ENCODE measurements around the gene FHIT.

FHIT gene

DNA sequence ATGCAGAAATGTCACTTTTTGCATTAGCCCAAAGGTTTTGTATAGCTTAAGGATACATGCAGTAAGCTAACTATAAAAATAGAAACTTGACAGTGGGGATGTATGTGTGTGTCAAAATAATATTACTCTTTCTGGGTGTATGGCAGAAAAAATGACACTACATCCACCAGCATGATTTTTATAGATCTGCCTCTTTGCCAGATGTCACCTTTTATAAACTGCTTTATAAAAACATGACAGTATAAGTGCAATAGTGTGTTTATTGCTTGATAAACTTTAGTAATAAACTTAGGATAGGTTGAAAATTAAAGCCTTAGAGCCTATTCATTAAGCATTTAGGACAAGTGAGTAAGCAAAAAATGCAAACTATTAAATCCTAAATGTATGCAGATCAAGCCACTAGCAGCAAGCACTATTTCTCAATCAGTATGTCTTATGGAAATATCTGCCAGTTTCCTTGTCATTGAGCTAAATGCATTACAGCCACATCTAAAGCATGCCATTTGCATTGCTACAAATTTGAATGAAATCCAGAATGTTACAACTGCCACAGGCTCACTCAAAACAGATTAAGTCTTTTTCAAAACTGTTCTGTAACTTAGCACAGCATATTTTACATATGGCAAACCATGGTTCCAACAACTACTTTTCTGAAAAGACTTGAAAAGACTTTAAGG lies 935.0 kb downstream of the FHIT start:
- in situ Hi-C loops (cut with MboI; ENCODE audit: low sequenced_read_pairs) = no loop called here

DNA sequence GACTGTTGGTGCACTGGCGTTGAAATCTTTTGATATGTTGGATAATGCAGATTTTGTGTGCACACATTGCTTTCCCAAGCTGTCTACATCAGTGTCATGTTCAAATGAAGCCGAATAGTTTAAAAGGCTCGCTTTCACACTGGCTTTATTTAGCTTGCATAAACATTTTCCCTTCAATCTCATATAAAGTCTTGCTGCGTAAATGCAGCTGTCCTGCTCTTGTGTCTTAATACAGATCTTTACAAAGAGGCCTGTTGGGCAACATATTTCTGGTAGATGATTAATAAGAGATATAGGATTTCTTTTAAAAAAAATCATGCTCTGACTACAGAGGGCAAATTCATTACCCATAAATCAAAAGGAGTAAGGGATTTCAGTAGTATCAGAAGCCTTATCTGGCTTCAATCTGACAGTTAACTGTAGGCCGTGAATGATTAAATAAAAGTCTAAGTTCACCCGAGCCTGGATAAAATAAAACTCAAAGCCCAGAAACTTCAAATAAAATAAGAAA lies 937.2 kb downstream of the FHIT start:
- in situ Hi-C loops (cut with MboI; ENCODE audit: low sequenced_read_pairs) = no loop called here

DNA sequence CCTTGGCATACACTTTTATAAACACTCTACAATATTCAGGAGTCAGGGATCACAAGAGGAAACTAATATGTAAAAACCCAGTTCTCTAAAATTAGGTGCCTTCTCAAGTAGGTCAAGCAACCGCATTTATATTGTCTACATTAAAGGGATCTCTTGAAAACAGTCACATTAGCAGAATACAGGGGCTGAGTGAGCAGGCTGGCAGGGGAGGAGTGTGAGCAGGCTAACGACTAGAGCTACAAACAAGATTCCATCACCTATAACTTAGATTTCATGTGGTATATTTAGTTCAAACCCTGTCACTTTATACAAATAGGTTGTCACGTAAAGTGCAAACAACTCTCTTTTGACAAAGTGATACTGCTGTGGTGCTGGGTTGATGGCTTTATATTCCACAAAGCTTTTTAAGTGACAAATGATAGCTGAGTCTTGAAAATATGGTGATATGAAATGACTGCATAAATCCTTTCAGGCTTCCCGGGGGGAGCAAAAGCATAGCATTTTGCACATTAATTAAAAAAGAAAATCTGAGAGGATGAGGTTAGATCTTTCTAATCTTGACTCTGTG lies 937.9 kb downstream of the FHIT start:
- in situ Hi-C loops (cut with MboI; ENCODE audit: low sequenced_read_pairs) = no loop called here

DNA sequence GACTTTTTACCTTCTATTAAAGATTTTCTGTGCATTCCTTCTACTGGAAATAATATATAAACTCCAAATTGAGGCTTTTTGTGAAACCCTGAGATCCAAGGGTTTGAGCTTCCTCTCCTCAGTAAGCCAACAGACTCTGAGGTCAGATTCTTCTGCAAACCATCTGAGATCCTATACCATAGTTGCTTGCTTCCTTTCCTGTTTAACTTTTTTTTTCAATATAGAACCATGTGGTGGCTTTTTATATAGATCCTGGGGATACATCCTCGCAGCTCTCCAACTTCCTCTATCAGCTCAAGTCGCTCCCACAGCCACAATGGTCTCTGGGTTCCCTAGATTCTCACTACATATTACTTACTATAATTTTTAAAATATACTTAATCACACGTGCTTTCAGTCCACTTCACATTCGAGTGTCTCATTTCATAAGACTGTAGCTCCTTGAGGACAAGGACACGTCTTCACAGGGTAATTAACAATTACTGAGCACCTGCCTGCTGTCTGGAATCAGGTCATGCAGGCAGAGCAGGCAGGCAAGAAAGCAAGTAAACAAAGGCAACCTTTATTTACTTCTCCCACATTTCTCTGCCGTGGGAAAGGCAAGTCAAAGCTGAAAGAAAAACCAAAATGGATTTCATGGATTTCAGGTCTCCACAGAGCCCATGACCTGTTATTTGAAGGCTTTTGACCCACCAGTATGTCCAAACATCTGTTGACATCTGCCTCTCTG lies 941.5 kb downstream of the FHIT start:
- in situ Hi-C loops (cut with MboI; ENCODE audit: low sequenced_read_pairs) = no loop called here

DNA sequence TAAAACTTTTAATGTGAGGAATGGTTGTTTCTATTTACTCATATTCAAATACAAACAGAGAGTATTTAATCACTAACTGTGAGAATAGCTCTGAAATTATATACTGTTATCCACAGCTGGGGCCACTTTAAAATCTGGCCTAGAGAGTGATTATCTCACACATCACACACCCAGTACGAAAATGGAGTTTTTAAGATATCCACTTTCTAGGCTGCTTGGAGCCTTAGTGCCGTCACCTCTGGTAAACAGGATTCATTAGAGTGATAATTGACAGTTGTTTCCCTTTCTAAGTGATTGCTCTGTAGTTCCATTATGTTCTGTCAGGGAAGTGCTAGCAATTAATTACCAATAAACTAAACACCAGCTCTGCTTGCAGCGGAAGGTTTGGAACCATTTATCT lies 942.4 kb downstream of the FHIT start:
- in situ Hi-C loops (cut with MboI; ENCODE audit: low sequenced_read_pairs) = no loop called here

DNA sequence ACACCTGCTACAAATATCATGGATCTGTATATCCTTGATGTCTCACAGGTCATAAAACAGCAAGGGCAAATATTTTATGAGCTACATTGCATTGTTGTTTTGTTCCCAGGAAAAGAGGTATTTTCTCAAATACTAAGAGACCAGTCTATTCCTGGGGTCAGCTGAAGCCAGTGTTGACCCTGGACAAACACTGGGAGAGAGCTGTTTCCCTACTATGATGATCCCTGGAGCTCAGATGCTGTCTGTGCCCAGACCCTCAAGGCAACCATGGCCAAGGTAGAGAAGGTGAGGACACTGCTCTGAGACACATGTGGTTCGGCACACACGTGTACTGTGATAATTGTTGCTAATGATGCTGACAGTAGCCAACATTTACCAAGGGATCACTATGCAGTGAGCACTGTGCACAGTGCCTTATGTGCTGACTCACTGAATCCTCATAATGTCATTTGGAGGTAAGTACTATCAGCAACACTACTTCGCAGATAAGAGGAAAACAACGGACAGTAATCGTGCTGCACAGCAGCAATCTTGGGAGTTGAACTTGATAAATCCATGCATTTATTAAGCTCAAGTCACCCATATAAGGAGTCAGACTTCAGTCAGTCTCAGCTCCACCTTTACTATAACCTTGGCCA lies 943.6 kb downstream of the FHIT start:
- in situ Hi-C loops (cut with MboI; ENCODE audit: low sequenced_read_pairs) = no loop called here

DNA sequence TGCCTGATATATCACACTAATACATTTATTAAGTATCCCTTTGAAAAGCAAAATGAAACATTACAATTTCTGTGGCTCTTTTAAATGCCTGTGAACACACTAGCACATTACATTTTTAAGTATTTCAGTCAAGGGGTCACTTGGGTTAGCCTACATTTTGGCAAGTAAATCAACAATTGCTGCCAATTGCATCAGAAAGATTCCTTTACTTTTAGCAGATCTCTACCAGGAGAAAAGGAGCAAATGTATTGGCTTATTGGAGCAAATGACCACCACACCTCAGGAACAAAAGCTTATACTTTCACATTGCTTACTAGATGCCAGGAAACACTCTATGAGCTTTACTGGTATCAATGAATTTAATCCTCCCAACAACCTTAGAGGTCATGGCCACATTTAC lies 947.1 kb downstream of the FHIT start:
- in situ Hi-C loops (cut with MboI; ENCODE audit: low sequenced_read_pairs) = no loop called here

DNA sequence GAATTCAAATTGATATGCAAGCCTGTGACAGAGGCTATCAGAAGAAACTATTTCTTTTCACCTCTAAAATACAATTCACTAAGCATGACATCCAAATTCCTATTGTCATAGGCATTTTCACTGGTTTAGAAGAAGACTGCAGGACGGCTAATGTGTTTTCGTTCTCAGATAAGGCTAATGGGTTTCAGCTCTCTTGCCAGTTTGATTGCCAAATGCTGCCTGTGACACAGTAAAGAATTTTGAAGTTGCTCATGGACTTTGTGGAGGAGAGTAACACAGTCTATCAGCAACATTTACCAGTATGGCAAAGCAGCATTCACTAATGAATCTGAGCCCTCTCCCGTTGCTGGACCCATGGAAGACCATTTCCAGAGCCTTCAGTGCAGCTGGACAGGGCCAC lies 948.1 kb downstream of the FHIT start:
- in situ Hi-C loops (cut with MboI; ENCODE audit: low sequenced_read_pairs) = no loop called here

DNA sequence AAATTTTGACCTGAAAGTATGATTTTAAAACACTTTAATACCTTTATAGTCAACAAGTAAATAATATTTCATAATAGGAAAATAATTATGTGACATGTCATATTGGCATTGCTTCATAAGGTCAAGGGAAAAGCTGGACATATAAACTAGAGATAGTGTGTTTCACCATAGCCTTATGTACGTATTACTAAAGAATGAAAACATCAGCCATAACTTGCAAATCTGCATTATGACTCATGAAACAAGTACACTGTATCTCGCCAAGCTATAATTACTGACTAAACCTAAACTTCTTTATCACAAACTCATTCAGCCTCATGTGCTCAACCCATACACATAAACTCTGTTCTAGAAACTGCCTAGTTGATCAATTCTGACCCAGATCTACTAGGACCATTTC lies 950.1 kb downstream of the FHIT start:
- in situ Hi-C loops (cut with MboI; ENCODE audit: low sequenced_read_pairs) = no loop called here

DNA sequence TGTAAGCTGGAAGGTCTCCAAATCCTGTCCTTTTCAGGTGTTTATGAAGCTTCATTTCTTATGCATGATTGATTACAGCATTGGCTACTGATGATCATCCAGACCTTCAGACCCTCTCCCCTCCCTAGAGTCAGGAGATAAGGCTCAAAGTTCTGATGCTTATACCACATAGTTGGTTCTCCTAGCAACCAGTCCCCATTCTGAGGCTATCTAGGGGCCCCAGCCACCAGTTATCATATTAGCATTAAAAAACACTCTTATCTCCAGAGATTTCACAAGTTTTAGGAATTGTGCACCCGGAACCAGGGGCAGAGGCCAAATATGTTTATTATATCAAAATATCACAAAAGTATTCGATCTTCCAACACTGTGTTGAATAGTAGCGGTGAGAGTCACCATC lies 953.1 kb downstream of the FHIT start:
- in situ Hi-C loops (cut with MboI; ENCODE audit: low sequenced_read_pairs) = no loop called here

DNA sequence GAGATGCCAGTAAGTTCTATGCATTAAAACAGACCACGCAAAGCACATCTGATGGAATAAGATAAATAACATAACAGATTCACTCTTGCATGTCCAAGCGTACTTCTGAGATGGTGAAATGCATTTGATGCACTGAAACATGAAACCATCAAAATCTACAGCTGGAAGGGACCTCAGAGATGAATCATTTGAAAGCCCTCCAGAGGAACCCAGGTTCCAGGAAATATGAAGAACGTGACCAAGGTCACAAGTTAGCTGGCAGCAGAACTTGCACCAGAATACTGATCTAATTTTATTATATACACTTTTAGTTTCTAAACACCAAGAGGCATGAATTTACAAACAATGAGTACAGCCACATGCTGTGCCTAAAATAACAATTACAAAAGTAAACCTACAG lies 957.1 kb downstream of the FHIT start:
- in situ Hi-C loops (cut with MboI; ENCODE audit: low sequenced_read_pairs) = no loop called here

DNA sequence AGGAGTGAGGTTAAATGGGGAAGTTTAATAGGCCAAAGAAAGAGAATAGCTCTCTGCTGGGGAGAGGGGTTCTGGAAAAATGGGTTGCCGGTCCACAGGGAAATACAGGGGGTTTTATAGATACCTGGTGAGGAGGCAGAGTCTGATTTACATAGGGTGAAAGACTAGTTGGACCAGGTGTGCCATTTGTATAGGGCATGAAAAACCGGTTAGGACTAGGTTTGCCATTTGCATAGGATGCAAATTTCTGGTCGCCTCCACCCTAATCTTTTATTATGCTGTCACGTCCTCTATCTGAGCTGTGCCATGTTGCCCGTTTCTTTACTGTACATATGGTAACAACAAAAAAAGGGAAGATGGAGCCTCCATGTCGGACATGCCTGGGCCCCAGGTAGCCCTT lies 960.1 kb downstream of the FHIT start:
- in situ Hi-C loops (cut with MboI; ENCODE audit: low sequenced_read_pairs) = no loop called here

DNA sequence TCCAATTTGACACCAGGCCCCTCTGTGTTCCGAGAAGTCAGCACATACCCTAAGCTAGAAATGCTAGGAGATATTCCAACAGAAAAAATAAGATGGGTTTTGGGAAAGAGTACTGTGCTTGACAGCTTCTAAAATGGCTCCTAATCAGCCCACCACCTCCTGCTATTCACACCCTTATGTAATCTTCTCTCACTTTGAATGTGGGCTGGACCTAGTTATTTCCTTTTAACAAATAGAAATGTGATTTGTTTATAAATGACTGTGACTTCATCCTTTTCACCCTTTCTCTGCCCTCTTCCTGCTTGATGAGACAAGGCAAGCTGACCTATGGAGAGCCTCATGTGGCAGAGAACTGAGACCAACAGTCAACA lies 961.1 kb downstream of the FHIT start:
- in situ Hi-C loops (cut with MboI; ENCODE audit: low sequenced_read_pairs) = no loop called here

DNA sequence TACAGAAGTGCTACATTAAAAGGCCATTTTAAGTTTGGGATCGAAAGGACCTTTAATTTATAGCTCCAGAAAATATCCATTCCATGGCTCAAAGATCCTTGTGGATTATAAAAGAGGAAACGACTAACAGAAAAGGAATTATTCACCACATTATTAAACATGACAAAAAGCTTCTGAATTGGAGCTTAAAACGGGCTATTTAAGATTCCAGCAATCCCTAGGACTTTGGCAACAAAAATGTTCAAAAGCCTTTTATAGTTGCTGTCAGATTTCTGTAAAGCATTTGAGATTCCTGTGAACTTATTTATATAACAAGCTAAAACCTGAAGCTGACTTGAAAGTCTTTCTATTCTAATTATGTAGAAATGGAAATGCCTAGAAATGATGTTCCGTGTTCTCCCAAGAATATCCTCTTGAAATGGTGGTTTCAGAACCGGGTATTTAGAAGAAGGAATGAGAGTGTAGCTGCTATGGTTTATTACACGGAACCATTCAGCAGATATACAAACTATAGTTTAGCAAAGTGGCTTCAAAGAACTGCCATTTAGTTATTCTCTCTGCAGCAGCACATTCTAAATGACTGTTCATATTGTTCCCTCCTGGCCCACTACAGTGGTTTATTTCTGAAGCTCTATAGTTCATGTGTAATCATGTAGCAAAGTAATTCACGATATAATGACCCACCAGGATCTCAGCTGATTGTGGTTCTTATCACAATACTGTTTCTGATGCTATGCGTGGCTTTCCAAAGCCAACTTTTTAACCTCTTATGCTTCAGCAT lies 961.7 kb downstream of the FHIT start:
- in situ Hi-C loops (cut with MboI; ENCODE audit: low sequenced_read_pairs) = no loop called here

DNA sequence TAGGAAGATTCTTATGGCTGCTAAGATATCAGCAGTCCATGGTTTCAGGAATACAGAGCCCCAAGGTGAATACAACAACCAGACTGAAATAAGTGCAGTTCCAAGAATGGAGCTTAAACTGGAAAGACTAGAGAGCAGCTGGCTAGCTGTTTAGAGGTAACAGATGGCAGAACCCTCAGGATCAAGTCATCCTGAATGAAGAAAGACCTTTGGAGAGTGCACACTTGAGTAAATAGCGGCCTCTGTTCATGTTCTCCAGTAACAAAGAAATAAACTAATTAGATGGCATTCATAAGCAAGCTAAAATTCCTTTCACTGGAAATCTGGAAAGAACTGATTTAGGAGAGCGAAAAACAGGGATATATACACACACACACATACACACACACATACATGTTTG lies 968.4 kb downstream of the FHIT start:
- in situ Hi-C loops (cut with MboI; ENCODE audit: low sequenced_read_pairs) = no loop called here

DNA sequence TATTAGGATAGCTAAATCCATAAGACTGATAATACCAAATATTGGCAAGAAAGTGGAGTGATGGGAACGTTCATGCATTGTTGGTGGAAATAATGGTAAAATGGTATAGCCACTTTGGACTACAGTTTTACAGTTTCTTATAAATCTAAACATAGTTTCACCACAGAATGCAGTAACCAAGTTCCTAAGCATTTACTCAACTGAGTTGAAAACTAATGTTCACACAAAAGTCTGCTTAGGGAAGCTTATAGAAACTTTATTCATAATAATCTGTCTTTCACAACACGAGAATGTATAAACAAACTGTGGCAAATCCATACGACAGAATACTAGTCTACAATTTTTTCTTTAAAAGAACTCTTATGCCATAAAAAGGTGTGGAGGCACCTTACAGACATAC lies 969.3 kb downstream of the FHIT start:
- in situ Hi-C loops (cut with MboI; ENCODE audit: low sequenced_read_pairs) = no loop called here

DNA sequence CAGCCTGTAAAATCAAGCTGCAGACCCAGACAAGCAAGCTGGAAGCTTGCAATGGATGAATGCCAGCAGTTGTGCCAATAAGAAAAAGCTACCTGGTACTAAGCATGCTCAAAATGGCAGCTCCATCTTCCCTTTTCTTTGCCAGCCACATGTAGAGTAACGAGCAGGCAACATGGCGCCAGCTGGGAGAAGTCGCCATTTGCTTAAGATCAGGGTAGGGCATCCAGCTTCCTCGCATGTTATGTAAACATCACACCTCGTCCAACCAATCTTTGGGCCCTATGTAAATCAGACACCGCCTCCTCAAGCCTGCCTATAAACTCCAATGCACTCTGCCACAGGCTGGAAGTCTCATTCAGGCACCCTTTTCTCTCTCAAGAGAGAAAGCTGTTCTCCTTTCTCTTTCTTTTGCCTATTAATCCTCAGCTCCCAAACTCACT lies 973.9 kb downstream of the FHIT start:
- in situ Hi-C loops (cut with MboI; ENCODE audit: low sequenced_read_pairs) = no loop called here

DNA sequence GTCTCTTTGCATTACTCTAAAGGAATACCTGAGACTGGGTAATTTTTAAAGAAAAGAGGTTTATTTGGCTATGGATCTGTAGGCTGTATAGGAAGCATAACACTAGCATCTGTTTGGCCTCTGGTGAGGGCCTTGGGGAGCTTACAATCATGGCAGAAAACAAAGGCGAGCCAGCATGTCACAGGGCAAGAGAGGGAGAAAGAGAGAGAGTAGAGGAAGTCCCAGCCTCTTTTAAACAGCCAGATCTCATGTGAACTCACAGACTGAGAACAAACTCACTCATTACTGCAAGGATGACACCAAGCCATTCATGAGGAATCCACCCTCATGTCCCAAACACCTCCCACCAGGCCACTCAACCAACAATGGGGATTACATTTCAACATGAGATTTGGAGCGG lies 974.6 kb downstream of the FHIT start:
- in situ Hi-C loops (cut with MboI; ENCODE audit: low sequenced_read_pairs) = no loop called here

DNA sequence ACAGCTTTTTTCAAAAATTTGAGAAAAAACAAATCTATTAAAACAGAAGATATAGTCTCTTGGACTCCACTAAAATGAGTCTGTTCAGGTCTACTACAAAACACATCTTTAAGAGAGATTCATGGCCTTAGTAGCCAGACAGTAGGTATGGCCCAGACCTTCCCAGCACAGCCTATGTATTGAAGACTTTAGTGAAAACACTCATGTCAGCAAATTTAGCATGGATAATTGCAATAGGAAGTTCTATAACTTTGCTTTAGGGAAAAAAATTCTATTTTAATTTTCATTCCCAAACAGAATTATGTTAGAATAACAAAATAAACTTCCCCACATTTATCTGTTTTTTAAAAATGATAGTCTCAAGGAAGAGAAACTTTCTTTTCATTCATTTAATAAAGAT lies 976.6 kb downstream of the FHIT start:
- in situ Hi-C loops (cut with MboI; ENCODE audit: low sequenced_read_pairs) = no loop called here

DNA sequence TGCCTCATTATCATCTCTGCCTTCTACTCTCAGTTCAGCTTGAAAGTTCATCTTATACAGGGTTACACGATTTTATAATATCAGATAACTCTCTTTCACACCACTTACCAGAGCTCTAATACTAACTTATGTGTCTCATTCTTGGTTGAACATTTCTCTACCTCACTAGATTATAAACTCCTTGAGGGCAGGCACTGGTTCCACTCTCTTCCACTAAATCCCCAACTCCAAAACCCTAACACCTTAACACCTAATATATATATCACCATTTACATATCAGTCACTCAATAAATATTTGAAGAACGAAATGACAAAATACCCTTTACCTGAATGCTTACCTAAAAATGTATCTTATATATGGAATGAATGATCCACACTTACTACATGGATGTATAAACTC lies 977.2 kb downstream of the FHIT start:
- in situ Hi-C loops (cut with MboI; ENCODE audit: low sequenced_read_pairs) = no loop called here

DNA sequence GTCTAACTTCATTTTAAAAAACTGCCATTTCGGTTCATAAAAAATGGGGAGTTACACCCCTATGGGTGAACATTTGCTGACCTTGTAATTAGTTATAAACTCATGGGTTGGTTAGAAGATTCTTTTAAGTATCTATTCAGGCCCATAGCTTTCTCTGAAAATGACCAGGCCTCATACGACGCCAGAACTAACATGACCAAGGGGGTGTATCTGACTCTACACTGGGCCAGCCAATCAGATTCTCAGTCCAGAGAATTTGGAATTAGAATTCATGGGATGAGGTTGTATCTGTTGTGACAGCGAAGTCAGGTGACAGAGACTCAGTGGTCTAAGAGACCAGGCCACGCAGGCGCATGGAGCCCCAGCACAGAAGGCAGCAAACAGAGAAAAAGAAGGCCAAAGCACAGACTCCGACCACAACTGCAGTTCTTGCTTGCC lies 981.4 kb downstream of the FHIT start:
- in situ Hi-C loops (cut with MboI; ENCODE audit: low sequenced_read_pairs) = no loop called here

Data from HL-60/S4 treated with phorbol 12-myristate 13-acetate at 8.2 ng/mL for 4 days and 3 days (cell line).